H1 (cell line): Measurements from ENCODE around the gene COQ8A. TPM values are rescaled to one million over a fixed set of nuclear protein-coding genes. Genes with fewer than 3 reads are reported as not detected.

Source experiments
- CTCF ChIA-PET: fragments of 300-600 bp; sonication (Branson Sonifier 250); formaldehyde crosslinking; loops from one replicate; lab custom pipeline; 2021; ENCODE audit not compliant: partially characterized antibody; lab: Charles Lee
- POLR2A ChIA-PET: fragments of 300-600 bp; sonication (Branson Sonifier 250); formaldehyde crosslinking; loops from one replicate; lab custom pipeline; 2021; ENCODE audit warnings: inconsistent platforms; ENCODE audit not compliant: partially characterized antibody; lab: Charles Lee
- DNase-seq, 2 experiments: peaks; one replicate each; pipeline versions ENCODE4 v3.0.0 to v3.0.0-alpha.2; 2010 to 2022; ENCODE audit warnings: low spot score in 2 of 2, low read depth in 1 of 2, mixed read lengths in 1 of 2
- FAIRE-seq: peaks from 2 replicates; lab custom pipeline; 2011; peaks lifted over from hg19 to GRCh38; lab: Jason Lieb, UNC
- H2AFZ ChIP-seq: 2 replicates; pipeline ENCODE4 v1.8.1; 2012; ENCODE audit warnings: low read length, inconsistent platforms
- H2AK5ac ChIP-seq: 2 replicates; pipeline ENCODE4 v1.6.1; 2013; ENCODE audit warnings: low read depth, low read length
- H2BK120ac ChIP-seq: replicated peaks from 2 replicates; pipeline ENCODE3; 2013; ENCODE audit warnings: low read depth, low read length, inconsistent platforms
- H2BK12ac ChIP-seq: 2 replicates; pipeline ENCODE4 v1.6.1; 2013; ENCODE audit warnings: low read depth, low read length
- H2BK15ac ChIP-seq: 2 replicates; pipeline ENCODE4 v1.6.1; 2013; ENCODE audit warnings: low read length
- H2BK20ac ChIP-seq: 2 replicates; pipeline ENCODE4 v1.6.1; 2013; ENCODE audit warnings: low read length
- H2BK5ac ChIP-seq: 2 replicates; pipeline ENCODE4 v1.6.1; 2013; ENCODE audit warnings: low read depth, low read length
- H3K14ac ChIP-seq: 2 replicates; pipeline ENCODE4 v1.6.1; 2013; ENCODE audit warnings: inconsistent platforms; ENCODE audit not compliant: insufficient read length
- H3K18ac ChIP-seq: 2 replicates; pipeline ENCODE4 v1.6.1; 2013; ENCODE audit warnings: low read length; ENCODE audit errors: extremely low read depth
- H3K23ac ChIP-seq: 2 replicates; pipeline ENCODE4 v1.6.1; 2013; ENCODE audit warnings: inconsistent platforms; ENCODE audit not compliant: insufficient read length
- H3K23me2 ChIP-seq: 2 replicates; pipeline ENCODE4 v1.6.1; 2013; ENCODE audit warnings: low read depth, low read length
- H3K27ac ChIP-seq: 2 replicates; pipeline ENCODE4 v1.6.1; 2011; ENCODE audit warnings: low read depth, low read length, inconsistent platforms
- H3K27me3 ChIP-seq, 4 experiments: replicated peaks in 1 of 4; 1 replicate in 1 of 4; 2 replicates in 3 of 4; pipeline versions ENCODE4 v1.6.1 to v1.8.1; 2011 to 2013; ENCODE audit warnings: low read length in 3 of 4, mild to moderate bottlenecking in 3 of 4, inconsistent platforms in 2 of 4, mixed read lengths in 2 of 4, moderate library complexity in 1 of 4; ENCODE audit not compliant: control insufficient read depth in 3 of 4, insufficient read depth in 3 of 4; ENCODE audit errors: extremely low read depth in 1 of 4
- H3K36me3 ChIP-seq, 4 experiments: 2 replicates each; pipeline versions ENCODE4 v1.6.1 to v1.8.1; 2011 to 2013; ENCODE audit warnings: mild to moderate bottlenecking in 4 of 4, low read length in 3 of 4, moderate library complexity in 2 of 4, control low read depth in 1 of 4, inconsistent platforms in 1 of 4; ENCODE audit not compliant: insufficient read depth in 4 of 4, control insufficient read depth in 2 of 4
- H3K4ac ChIP-seq: replicated peaks from 2 replicates; pipeline ENCODE3; 2013; ENCODE audit warnings: low read length, low read depth, mixed read lengths, inconsistent platforms; ENCODE audit not compliant: insufficient read length
- H3K4me1 ChIP-seq, 4 experiments: replicated peaks in 1 of 4; 1 replicate in 1 of 4; 2 replicates in 3 of 4; pipeline versions ENCODE4 v1.6.1 to v1.8.1; 2011 to 2013; ENCODE audit warnings: low read length in 3 of 4, inconsistent platforms in 2 of 4, mixed read lengths in 1 of 4; ENCODE audit not compliant: insufficient read depth in 4 of 4, control insufficient read depth in 3 of 4
- H3K4me2 ChIP-seq, 2 experiments: 2 replicates each; pipeline versions ENCODE4 v1.6.1 to v1.8.1; 2011 to 2013; ENCODE audit warnings: low read depth in 2 of 2, low read length in 2 of 2, control low read depth in 1 of 2, inconsistent platforms in 1 of 2, mild to moderate bottlenecking in 1 of 2; ENCODE audit not compliant: insufficient read depth in 1 of 2
- H3K4me3 ChIP-seq, 4 experiments: fragments of 200-600, 300-600 bp in 1 of 4; sonication (generic), shearing (Covaris generic), sonication (Bioruptor Twin) in 1 of 4; 2 replicates each; pipeline versions ENCODE4 v1.5.1 to v1.8.1; 2011 to 2016; ENCODE audit warnings: low read length in 4 of 4, low read depth in 3 of 4, control low read depth in 2 of 4, inconsistent platforms in 2 of 4, mild to moderate bottlenecking in 2 of 4, mixed read lengths in 1 of 4, moderate library complexity in 1 of 4; ENCODE audit not compliant: insufficient read depth in 2 of 4; ENCODE audit errors: extremely low read depth in 1 of 4
- H3K56ac ChIP-seq: replicated peaks from 2 replicates; pipeline ENCODE3; 2013; ENCODE audit warnings: low read depth, mild to moderate bottlenecking, mixed read lengths, low read length, inconsistent platforms; ENCODE audit not compliant: insufficient read length
- H3K79me1 ChIP-seq: 2 replicates; pipeline ENCODE4 v1.6.1; 2013; ENCODE audit warnings: low read depth, low read length, control low read depth
- H3K79me2 ChIP-seq, 2 experiments: 2 replicates each; pipeline versions ENCODE4 v1.6.1 to v1.8.1; 2012 to 2013; ENCODE audit warnings: low read length in 2 of 2, mild to moderate bottlenecking in 2 of 2, inconsistent platforms in 1 of 2; ENCODE audit not compliant: insufficient read depth in 2 of 2, control insufficient read depth in 1 of 2
- H3K9ac ChIP-seq, 4 experiments: replicated peaks in 1 of 4; 1 replicate in 1 of 4; 2 replicates in 3 of 4; pipeline versions ENCODE4 v1.6.1 to v1.8.1; 2011 to 2013; ENCODE audit warnings: low read depth in 3 of 4, low read length in 3 of 4, control low read depth in 2 of 4, mild to moderate bottlenecking in 2 of 4, moderate library complexity in 2 of 4, inconsistent platforms in 1 of 4; ENCODE audit errors: extremely low read depth in 1 of 4
- H3K9me3 ChIP-seq, 2 experiments: 2 replicates each; pipeline versions ENCODE4 v1.6.1 to v1.8.1; 2012 to 2013; ENCODE audit warnings: mild to moderate bottlenecking in 2 of 2, moderate library complexity in 2 of 2, control low read depth in 1 of 2, inconsistent platforms in 1 of 2, low read depth in 1 of 2, low read length in 1 of 2, mixed read lengths in 1 of 2; ENCODE audit not compliant: insufficient read depth in 2 of 2
- H4K20me1 ChIP-seq, 2 experiments: replicated peaks in 1 of 2; 2 replicates each; pipeline versions ENCODE3 to v1.8.1; 2011 to 2013; ENCODE audit warnings: inconsistent platforms in 2 of 2, low read length in 2 of 2, mild to moderate bottlenecking in 1 of 2; ENCODE audit not compliant: insufficient read depth in 2 of 2, control insufficient read depth in 1 of 2
- H4K5ac ChIP-seq: 2 replicates; pipeline ENCODE4 v1.6.1; 2013; ENCODE audit warnings: low read length, low read depth, mixed read lengths, inconsistent platforms; ENCODE audit not compliant: insufficient read length
- H4K8ac ChIP-seq: 2 replicates; pipeline ENCODE4 v1.8.0; 2013; ENCODE audit warnings: mild to moderate bottlenecking, moderate library complexity, low read length, inconsistent platforms; ENCODE audit not compliant: insufficient read depth; ENCODE audit errors: extremely low read depth
- H4K91ac ChIP-seq: replicated peaks from 2 replicates; pipeline ENCODE3; 2013; ENCODE audit warnings: low read length, mixed read lengths, inconsistent platforms; ENCODE audit not compliant: insufficient read length
- ASH2L ChIP-seq: fragments of 200-600, 300-600 bp; sonication (generic); IDR thresholded peaks from one replicate; pipeline ENCODE4 v1.7.1; 2017; ENCODE audit warnings: low read length
- BRCA1 ChIP-seq: IDR thresholded peaks from 2 replicates; pipeline ENCODE4 v1.6.1; 2012; ENCODE audit warnings: low read depth, low read length, improper control_type of control experiment
- CEBPB ChIP-seq: IDR thresholded peaks from 2 replicates; pipeline ENCODE4 v1.6.1; 2012; ENCODE audit warnings: low read depth, low read length
- EGR1 ChIP-seq: IDR thresholded peaks from 2 replicates; pipeline ENCODE4 v1.6.1; 2011; ENCODE audit warnings: low read depth, low read length, borderline replicate concordance
- JUND ChIP-seq: IDR thresholded peaks from 2 replicates; pipeline ENCODE4 v1.6.1; 2011; ENCODE audit warnings: mild to moderate bottlenecking, improper control_type of control experiment, low read length
- MAFK ChIP-seq: IDR thresholded peaks from 2 replicates; pipeline ENCODE4 v1.6.1; 2012; ENCODE audit warnings: low read depth, mild to moderate bottlenecking, improper control_type of control experiment, low read length
- POU5F1 ChIP-seq: IDR thresholded peaks from 2 replicates; pipeline ENCODE4 v1.6.1; 2011; ENCODE audit warnings: low read depth, mild to moderate bottlenecking, low read length, moderate library complexity
- RBBP5 ChIP-seq: IDR thresholded peaks from 2 replicates; pipeline ENCODE4 v1.7.1; 2012; ENCODE audit warnings: low read depth, mild to moderate bottlenecking, inconsistent platforms, low read length, moderate library complexity, borderline replicate concordance
- SP1 ChIP-seq: IDR thresholded peaks from 2 replicates; pipeline ENCODE4 v1.6.1; 2011; ENCODE audit warnings: low read depth, low read length
- TAF1 ChIP-seq: IDR thresholded peaks from 2 replicates; pipeline ENCODE4 v1.6.1; 2011; ENCODE audit warnings: mild to moderate bottlenecking, low read depth, low read length
- TBP ChIP-seq: IDR thresholded peaks from 2 replicates; pipeline ENCODE4 v1.6.1; 2011; ENCODE audit warnings: low read depth, low read length, improper control_type of control experiment
- TCF12 ChIP-seq: IDR thresholded peaks from 2 replicates; pipeline ENCODE4 v1.6.1; 2011; ENCODE audit warnings: low read depth, mild to moderate bottlenecking, low read length
- WGBS, 2 experiments: shearing (Covaris generic) in 1 of 2; methylation state at CpG; one replicate each; pipeline versions ENCODE4 v1.1.6 to v1.1.7; 2013 to 2015; ENCODE audit warnings: low lambda C conversion rate in 2 of 2, mixed read lengths in 2 of 2, inconsistent platforms in 1 of 2, low coverage in 1 of 2, missing lambda C conversion rate in 1 of 2; ENCODE audit not compliant: insufficient replicate concordance in 2 of 2, insufficient coverage in 1 of 2, insufficient read length in 1 of 2; ENCODE audit errors: extremely low coverage in 1 of 2, missing lambda C conversion rate in 1 of 2; 5-methylcytosine and 5-hydroxymethylcytosine counted together
- polyA plus RNA-seq, 7 experiments: library from polyadenylated mRNA; depleted of rRNA in 3 of 7; stranded (reverse) in 5 of 7; unstranded in 2 of 7; fragments of >200 nt in 5 of 7; fragments of 200-250 nt in 2 of 7; gene quantifications; 1 replicate in 5 of 7; 2 replicates in 1 of 7; 4 replicates in 1 of 7; pipeline versions ENCODE4 v1.2.1 to v1.2.3, GENCODE V29; 2011 to 2013; ENCODE audit warnings: missing spikeins in 2 of 7, mixed read lengths in 2 of 7
- total RNA-seq: library from RNA; stranded (reverse); fragmentation: NEBNext Ultra II Directional; extraction: Animal tissue kit (Norgen Biotek cat#: 25700); gene quantifications from 2 replicates; pipeline ENCODE4 v1.2.1, GENCODE V29; 2021
- TF ChIP-seq, protein P1 (sequence below): IDR thresholded peaks from 2 replicates; pipeline ENCODE4 v1.6.1; 2011; ENCODE audit warnings: low read depth, mild to moderate bottlenecking, low read length; ENCODE audit not compliant: insufficient read depth
- TF ChIP-seq, protein P2 (sequence below): IDR thresholded peaks from 2 replicates; pipeline ENCODE4 v1.6.1; 2012; ENCODE audit warnings: inconsistent platforms

The COQ8A gene
- total and polyA plus RNA-seq, 2 of the 8 experiments (the other 6 are each of a cell fraction or from before 2014, with no cell fraction given), result 28.5 to 38.9 TPM

DNA sequence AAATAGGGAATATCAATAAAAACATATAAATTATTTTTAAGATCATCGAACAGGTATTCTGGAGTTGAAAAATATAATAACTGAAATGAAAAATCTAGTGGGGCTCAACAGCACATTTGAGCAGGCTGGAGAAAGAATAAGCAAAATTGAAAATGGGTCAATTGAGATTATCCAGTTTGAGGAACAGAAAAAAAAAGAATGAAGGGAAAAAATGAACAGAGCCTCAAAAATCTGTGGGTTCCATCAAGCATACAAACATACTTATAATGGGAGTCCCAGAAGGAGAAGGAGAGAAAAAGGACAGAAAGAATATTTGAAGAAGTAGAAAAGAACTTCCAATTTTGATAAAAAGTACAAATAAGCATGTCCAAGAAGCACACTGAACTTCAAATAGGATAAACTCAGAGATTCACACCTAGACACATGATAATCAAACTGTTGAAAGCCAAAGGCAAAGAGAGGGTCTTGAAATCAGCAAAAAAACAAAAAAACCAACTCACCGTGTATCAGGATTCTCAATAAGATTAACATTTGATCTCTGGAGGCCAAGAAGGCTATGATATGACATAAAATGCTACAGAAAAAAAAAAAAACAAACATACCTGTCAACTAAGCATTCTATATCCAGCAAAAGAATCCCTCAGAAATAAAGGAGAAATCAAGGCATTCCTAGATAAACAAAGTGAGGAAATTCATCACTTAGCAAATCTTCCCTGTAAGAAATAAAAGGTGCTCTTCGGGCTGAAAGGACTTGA lies 5.4 kb upstream of the COQ8A start:
- no peaks in the 10 kb centered on the region for H3K27me3 ChIP-seq
- no peak overlapping the region for H3K4ac ChIP-seq
- DNase-seq (no peak), FAIRE-seq (no peak)
- H3K4me3 ChIP-seq, result no peak overlapping the region
- no peak overlapping the region for H2BK120ac ChIP-seq
- H3K14ac ChIP-seq, result no peak overlapping the region
- POLR2A ChIA-PET, result no interaction called here
- peaks cover 0 to 2% (median under 1%) of the 10 kb centered on the region in 4 experiments; a peak in 2 of 7 replicates for H3K4me1 ChIP-seq
- H3K56ac ChIP-seq, result no peak overlapping the region
- CTCF ChIA-PET, result no interaction called here
- no peaks in the 10 kb centered on the region for H3K79me2 ChIP-seq
- WGBS, 2 experiments, result 76% methylated on average over 3 of the region's 3 CpGs; no CpG with 5 or more reads in 1 of the 2 experiments
- no peak overlapping the region for H3K18ac ChIP-seq
- no peak overlapping the region for H3K27ac ChIP-seq
- H4K5ac ChIP-seq, result no peak overlapping the region
- no peak overlapping the region for H2BK20ac ChIP-seq
- H2BK12ac ChIP-seq, result no peak overlapping the region
- H3K9me3 ChIP-seq, result no peaks in the 10 kb centered on the region
- no peak overlapping the region for H4K8ac ChIP-seq
- H2AK5ac ChIP-seq, result no peak overlapping the region
- no peak overlapping the region for H3K4me2 ChIP-seq
- H2BK5ac ChIP-seq, result no peak overlapping the region
- peaks cover 3% of the 10 kb centered on the region; the same call in 1 of the 2 replicates for H3K23me2 ChIP-seq
- no peak overlapping the region for H4K91ac ChIP-seq
- H3K79me1 ChIP-seq, result no peaks in the 10 kb centered on the region
- no peak overlapping the region for H3K9ac ChIP-seq
- H3K23ac ChIP-seq, result no peak overlapping the region
- H2BK15ac ChIP-seq, result no peak overlapping the region
- H2AFZ ChIP-seq, result no peak overlapping the region
- H3K36me3 ChIP-seq, result no peaks in the 10 kb centered on the region
- H4K20me1 ChIP-seq, result no peaks in the 10 kb centered on the region
- TF ChIP-seq RBBP5 (no peak), BRCA1 (no peak), TCF12 (no peak), JUND (no peak), POU5F1 (no peak), TBP (no peak), EGR1 (no peak), SP1 (no peak), ASH2L (no peak), TAF1 (no peak), CEBPB (no peak), MAFK (no peak)
- TF ChIP-seq, protein P1, sequence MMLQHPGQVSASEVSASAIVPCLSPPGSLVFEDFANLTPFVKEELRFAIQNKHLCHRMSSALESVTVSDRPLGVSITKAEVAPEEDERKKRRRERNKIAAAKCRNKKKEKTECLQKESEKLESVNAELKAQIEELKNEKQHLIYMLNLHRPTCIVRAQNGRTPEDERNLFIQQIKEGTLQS, result no peak
- TF ChIP-seq, protein P2, sequence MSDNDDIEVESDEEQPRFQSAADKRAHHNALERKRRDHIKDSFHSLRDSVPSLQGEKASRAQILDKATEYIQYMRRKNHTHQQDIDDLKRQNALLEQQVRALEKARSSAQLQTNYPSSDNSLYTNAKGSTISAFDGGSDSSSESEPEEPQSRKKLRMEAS, result no peak
